DOHH2 (cell line): Measurements from ENCODE around the gene PLPP6.

ENCODE experiments used
- H3F3A ChIP-seq: fragments of 200-600 bp; sonication (generic), shearing (Covaris generic); 2 replicates; pipeline ENCODE4 v1.6.0; 2016; ENCODE audit warnings: antibody characterized with exemption, mild to moderate bottlenecking; ENCODE audit not compliant: control insufficient read depth, insufficient read depth
- H3K27ac ChIP-seq: fragments of 200-600 bp; sonication (generic); 2 replicates; pipeline ENCODE4 v1.5.1; 2014; ENCODE audit warnings: low read depth, mild to moderate bottlenecking, low read length, moderate library complexity
- H3K27me3 ChIP-seq: fragments of 200-600 bp; sonication (generic); 2 replicates; pipeline ENCODE4 v1.6.1; 2014; ENCODE audit warnings: mild to moderate bottlenecking, low read length, mixed read lengths; ENCODE audit not compliant: control insufficient read depth
- H3K36me3 ChIP-seq: fragments of 200-600 bp; sonication (generic); 2 replicates; pipeline ENCODE4 v1.6.1; 2014; ENCODE audit warnings: mild to moderate bottlenecking, low read length, moderate library complexity, mixed read lengths; ENCODE audit not compliant: control insufficient read depth
- H3K4me1 ChIP-seq: fragments of 200-600 bp; sonication (generic); 2 replicates; pipeline ENCODE4 v1.6.1; 2014; ENCODE audit warnings: mild to moderate bottlenecking, low read length, mixed read lengths; ENCODE audit not compliant: control insufficient read depth
- H3K4me2 ChIP-seq: fragments of 200-600 bp; sonication (generic); 2 replicates; pipeline ENCODE4 v1.6.0; 2014; ENCODE audit warnings: mild to moderate bottlenecking, low read length, moderate library complexity
- H3K4me3 ChIP-seq: fragments of 200-600 bp; sonication (generic); 2 replicates; pipeline ENCODE4 v1.5.1; 2014; ENCODE audit warnings: mild to moderate bottlenecking, low read length, mixed read lengths
- H3K79me2 ChIP-seq: fragments of 200-600 bp; sonication (generic); 2 replicates; pipeline ENCODE4 v1.6.1; 2014; ENCODE audit warnings: mild to moderate bottlenecking, low read length, mixed read lengths; ENCODE audit not compliant: control insufficient read depth
- H3K9me2 ChIP-seq: fragments of 200-600 bp; sonication (generic); replicated peaks from 2 replicates; pipeline ENCODE4 v1.6.1; 2014; ENCODE audit warnings: mild to moderate bottlenecking, low read length, mixed read lengths; ENCODE audit not compliant: control insufficient read depth
- H3K9me3 ChIP-seq: fragments of 200-600 bp; sonication (generic); 2 replicates; pipeline ENCODE4 v1.6.1; 2014; ENCODE audit warnings: antibody characterized with exemption, low read length, mixed read lengths; ENCODE audit not compliant: control insufficient read depth, insufficient read depth
- H4K20me1 ChIP-seq: fragments of 200-600 bp; sonication (generic); 2 replicates; pipeline ENCODE4 v1.6.0; 2014; ENCODE audit warnings: low read depth, mild to moderate bottlenecking, antibody characterized with exemption, low read length, moderate library complexity; ENCODE audit not compliant: control insufficient read depth, insufficient read depth
- EZH2phosphoT487 ChIP-seq: fragments of 200-600 bp; sonication (generic); IDR thresholded peaks from 2 replicates; pipeline ENCODE4 v1.6.1; 2017; ENCODE audit warnings: borderline replicate concordance, mild to moderate bottlenecking, antibody characterized with exemption, low read length, moderate library complexity, mixed read lengths
- TF ChIP-seq, protein P1 (sequence below): fragments of 200-600 bp; sonication (generic); IDR thresholded peaks from one replicate; pipeline ENCODE4 v1.5.1; 2014; ENCODE audit warnings: antibody characterized with exemption, mild to moderate bottlenecking, low read depth, low read length; ENCODE audit not compliant: poor library complexity, severe bottlenecking

PLPP6 gene

DNA sequence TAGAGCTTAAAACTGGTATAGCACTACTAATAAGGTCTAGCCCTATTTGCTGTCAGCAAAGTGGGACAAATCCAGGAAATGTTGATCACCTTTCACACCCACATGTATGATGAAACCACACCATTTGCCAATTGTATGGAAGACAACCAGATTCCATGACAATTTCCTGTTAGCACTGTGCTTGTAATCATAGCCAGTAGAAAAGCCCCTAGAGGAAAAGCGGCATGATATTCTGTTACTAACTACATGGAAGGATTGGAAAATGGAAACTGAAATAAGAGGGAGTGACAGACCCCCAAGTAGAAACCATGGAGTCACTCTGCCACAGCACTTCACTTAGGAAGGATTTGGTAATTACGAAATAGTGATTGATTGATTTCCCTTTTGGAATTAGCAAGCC is 3.3 kb downstream of the PLPP6 start:
- peaks cover 5% of the 10 kb centered on the region for H3K27me3 ChIP-seq
- H3K4me1 ChIP-seq: peaks cover 58% of the 10 kb centered on the region
- H4K20me1 ChIP-seq: no peaks in the 10 kb centered on the region
- H3K9me3 ChIP-seq: no peaks in the 10 kb centered on the region
- H3K4me3 ChIP-seq: peak overlapping the region; percentile 96
- H3K36me3 ChIP-seq: no peaks in the 10 kb centered on the region
- peak overlapping the region; percentile 98 for H3K4me2 ChIP-seq
- TF ChIP-seq, protein P1, sequence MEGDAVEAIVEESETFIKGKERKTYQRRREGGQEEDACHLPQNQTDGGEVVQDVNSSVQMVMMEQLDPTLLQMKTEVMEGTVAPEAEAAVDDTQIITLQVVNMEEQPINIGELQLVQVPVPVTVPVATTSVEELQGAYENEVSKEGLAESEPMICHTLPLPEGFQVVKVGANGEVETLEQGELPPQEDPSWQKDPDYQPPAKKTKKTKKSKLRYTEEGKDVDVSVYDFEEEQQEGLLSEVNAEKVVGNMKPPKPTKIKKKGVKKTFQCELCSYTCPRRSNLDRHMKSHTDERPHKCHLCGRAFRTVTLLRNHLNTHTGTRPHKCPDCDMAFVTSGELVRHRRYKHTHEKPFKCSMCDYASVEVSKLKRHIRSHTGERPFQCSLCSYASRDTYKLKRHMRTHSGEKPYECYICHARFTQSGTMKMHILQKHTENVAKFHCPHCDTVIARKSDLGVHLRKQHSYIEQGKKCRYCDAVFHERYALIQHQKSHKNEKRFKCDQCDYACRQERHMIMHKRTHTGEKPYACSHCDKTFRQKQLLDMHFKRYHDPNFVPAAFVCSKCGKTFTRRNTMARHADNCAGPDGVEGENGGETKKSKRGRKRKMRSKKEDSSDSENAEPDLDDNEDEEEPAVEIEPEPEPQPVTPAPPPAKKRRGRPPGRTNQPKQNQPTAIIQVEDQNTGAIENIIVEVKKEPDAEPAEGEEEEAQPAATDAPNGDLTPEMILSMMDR: no peak
- peaks cover 17% of the 10 kb centered on the region for H3K79me2 ChIP-seq
- no peak overlapping the region for H3K27ac ChIP-seq
- no peaks in the 10 kb centered on the region for H3K9me2 ChIP-seq
- H3F3A ChIP-seq: peaks cover 8% of the 10 kb centered on the region; the same call in 1 of the 2 replicates

DNA sequence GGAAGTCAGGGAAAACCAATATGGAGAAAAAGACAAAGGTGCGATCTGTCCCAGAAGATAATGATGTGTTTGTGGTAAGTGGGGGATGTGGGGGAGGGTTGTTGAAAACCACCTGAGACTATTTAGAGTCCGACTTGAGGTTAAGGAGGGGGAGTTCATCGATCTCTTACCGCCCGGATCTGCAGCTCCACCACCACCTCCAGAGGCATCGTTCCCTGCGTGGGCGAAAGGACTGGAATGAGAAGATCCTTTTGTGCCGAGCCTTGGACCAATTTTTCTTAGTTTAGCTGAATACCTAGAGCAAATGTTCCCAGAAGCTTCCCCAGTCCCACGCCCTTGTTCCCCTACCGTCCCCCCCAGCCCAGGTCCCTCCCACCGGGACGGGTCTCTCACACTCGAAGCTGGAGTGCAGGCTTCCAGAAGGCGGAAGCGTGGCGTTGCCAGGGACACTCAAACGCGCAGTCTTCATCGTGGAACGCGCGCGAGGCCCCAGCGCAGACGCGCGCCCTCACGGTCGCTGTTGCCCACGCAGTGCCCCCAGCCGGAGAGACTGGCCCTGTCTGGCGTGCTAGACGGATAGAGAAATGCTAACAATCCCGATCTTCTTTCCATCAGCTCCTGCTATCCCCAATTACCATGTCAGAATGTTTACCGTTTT is 4.1 kb downstream of the PLPP6 start, which contains the start of gene SPATA6L:
SPATA6L (minus strand) TSS at position 439 of the 658 bp plus-strand sequence; CDS start at position 209, 230 bp downstream.
- Histone ChIP-seq H3K27me3 (peaks cover 5% of the 10 kb centered on the region), H3K4me3 (peak within 1 kb of the TSS; percentile 96), H3K36me3 (no peaks in the 10 kb centered on the region), H3K9me3 (no peaks in the 10 kb centered on the region), H3K4me2 (peak within 1 kb of the TSS; percentile 98), H3K79me2 (peaks cover 17% of the 10 kb centered on the region), H3F3A (peaks cover 8% of the 10 kb centered on the region; the same call in 1 of the 2 replicates), H3K27ac (no peak within 1 kb of the TSS), H3K9me2 (no peaks in the 10 kb centered on the region), H4K20me1 (no peaks in the 10 kb centered on the region), H3K4me1 (peaks cover 58% of the 10 kb centered on the region)
- TF ChIP-seq EZH2phosphoT487: no peak
- TF ChIP-seq, protein P1: peak; percentile 24

GRCh38 chr9:4667681-4668080 is 5.6 kb downstream of the PLPP6 start:
- no peak overlapping the region for H3K4me3 ChIP-seq
- H3K9me2 ChIP-seq: no peaks in the 10 kb centered on the region
- H3K4me1 ChIP-seq: peaks cover 52% of the 10 kb centered on the region
- TF ChIP-seq EZH2phosphoT487: no peak
- TF ChIP-seq, protein P1: no peak
- peaks cover 8% of the 10 kb centered on the region; the same call in 1 of the 2 replicates for H3F3A ChIP-seq
- H3K27me3 ChIP-seq: peaks cover 5% of the 10 kb centered on the region
- no peak overlapping the region for H3K27ac ChIP-seq
- H4K20me1 ChIP-seq: no peaks in the 10 kb centered on the region
- H3K9me3 ChIP-seq: no peaks in the 10 kb centered on the region
- no peak overlapping the region for H3K4me2 ChIP-seq
- H3K36me3 ChIP-seq: no peaks in the 10 kb centered on the region
- peaks cover 13% of the 10 kb centered on the region for H3K79me2 ChIP-seq
